Suprapubic skin (tissue), 4 donors: ENCODE data around the gene ZNF277.

Experiments used
- POLR2A ChIP-seq, 2 donors: fragments of 450-650 bp; IDR thresholded peaks; one replicate each; pipeline ENCODE4 v1.6.1; 2017; ENCODE audit warnings: antibody characterized with exemption in 2 of 2, mild to moderate bottlenecking in 2 of 2, moderate library complexity in 2 of 2
- POLR2AphosphoS5 ChIP-seq, 3 donors: sonication (generic); formaldehyde crosslinking; IDR thresholded peaks; one replicate each; pipeline ENCODE4 v1.6.1; 2017; ENCODE audit warnings: antibody characterized with exemption in 3 of 3
- TF ChIP-seq, protein P1 (sequence below), 2 donors: fragments of 200-600 bp in 1 of 2; fragments of 450-650 bp in 1 of 2; sonication (generic) in 1 of 2; IDR thresholded peaks; one replicate each; pipeline ENCODE4 v1.5.1; 2016 to 2019; ENCODE audit warnings: antibody characterized with exemption in 2 of 2, mild to moderate bottlenecking in 1 of 2, moderate library complexity in 1 of 2

DNA sequence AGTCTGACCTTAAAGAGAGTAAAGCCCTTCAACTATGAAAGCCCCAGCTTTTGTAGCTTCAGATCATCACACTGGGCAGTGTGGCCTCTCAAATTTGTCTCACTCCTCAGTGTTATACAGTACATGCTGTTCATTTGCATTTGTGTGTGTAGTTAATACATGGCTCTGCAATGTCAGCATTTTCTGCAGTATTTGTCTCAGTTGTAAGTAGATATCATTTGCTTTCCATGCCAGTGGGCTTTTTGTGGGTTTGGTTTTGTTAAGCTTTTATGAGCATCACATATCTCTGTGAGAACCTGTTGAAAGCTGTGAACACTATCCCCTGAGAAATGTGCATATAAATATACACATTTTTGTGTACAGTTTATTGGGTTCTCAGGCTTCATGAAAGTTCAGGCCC lies 57.0 kb downstream of the ZNF277 start:
- TF ChIP-seq POLR2AphosphoS5 (IDR thresholded peaks at IDR 0.05) = no peak
- TF ChIP-seq POLR2A (IDR thresholded peaks at IDR 0.05) = no peak
- TF ChIP-seq, protein P1, sequence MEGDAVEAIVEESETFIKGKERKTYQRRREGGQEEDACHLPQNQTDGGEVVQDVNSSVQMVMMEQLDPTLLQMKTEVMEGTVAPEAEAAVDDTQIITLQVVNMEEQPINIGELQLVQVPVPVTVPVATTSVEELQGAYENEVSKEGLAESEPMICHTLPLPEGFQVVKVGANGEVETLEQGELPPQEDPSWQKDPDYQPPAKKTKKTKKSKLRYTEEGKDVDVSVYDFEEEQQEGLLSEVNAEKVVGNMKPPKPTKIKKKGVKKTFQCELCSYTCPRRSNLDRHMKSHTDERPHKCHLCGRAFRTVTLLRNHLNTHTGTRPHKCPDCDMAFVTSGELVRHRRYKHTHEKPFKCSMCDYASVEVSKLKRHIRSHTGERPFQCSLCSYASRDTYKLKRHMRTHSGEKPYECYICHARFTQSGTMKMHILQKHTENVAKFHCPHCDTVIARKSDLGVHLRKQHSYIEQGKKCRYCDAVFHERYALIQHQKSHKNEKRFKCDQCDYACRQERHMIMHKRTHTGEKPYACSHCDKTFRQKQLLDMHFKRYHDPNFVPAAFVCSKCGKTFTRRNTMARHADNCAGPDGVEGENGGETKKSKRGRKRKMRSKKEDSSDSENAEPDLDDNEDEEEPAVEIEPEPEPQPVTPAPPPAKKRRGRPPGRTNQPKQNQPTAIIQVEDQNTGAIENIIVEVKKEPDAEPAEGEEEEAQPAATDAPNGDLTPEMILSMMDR (IDR thresholded peaks at IDR 0.05) = no peak
